WTC11 (cell line): ENCODE results near the gene RNF44. TPM values are rescaled to one million over a fixed set of nuclear protein-coding genes. Genes with fewer than 3 reads are reported as not detected.

Experiments used
- ATAC-seq: fragments of 200-7000 bp; cut with Tn5 transposase; 2 replicates; pipeline ENCODE4 v1.10.0; 2021; ENCODE audit warnings: mild to moderate bottlenecking, moderate library complexity
- CTCF ChIA-PET: fragments of 300-600 bp; sonication (Branson Sonifier 250); formaldehyde crosslinking; loops from one replicate; lab custom pipeline; 2021; ENCODE audit warnings: antibody characterized with exemption; lab: Charles Lee
- POLR2A ChIA-PET: fragments of 350-600 bp; sonication (Branson Sonifier 250); formaldehyde crosslinking; loops from one replicate; lab custom pipeline; 2021; ENCODE audit warnings: antibody characterized with exemption; lab: Charles Lee
- DNase-seq: peaks from one replicate; pipeline ENCODE4 v3.0.0; 2021; ENCODE audit warnings: low spot score
- H3K27ac Mint-ChIP-seq: 2 replicates; pipeline ENCODE4 v1.8.0; 2021; ENCODE audit warnings: mixed read lengths
- H3K27me3 Mint-ChIP-seq: 2 replicates; pipeline ENCODE4 v1.8.0; 2021; ENCODE audit warnings: low read depth, mild to moderate bottlenecking, moderate library complexity, mixed read lengths
- H3K36me3 Mint-ChIP-seq: 2 replicates; pipeline ENCODE4 v1.8.0; 2021; ENCODE audit warnings: mixed read lengths
- H3K4me1 Mint-ChIP-seq: 2 replicates; pipeline ENCODE4 v1.8.0; 2022; ENCODE audit warnings: mixed read lengths
- H3K4me3 Mint-ChIP-seq: 2 replicates; pipeline ENCODE4 v1.8.0; 2021; ENCODE audit warnings: mild to moderate bottlenecking, moderate library complexity, mixed read lengths
- H3K9me3 Mint-ChIP-seq: 2 replicates; pipeline ENCODE4 v1.8.0; 2021; ENCODE audit warnings: mixed read lengths
- ATF2 ChIP-seq: sonication (generic); formaldehyde crosslinking; IDR thresholded peaks from 2 replicates; pipeline ENCODE4 v1.8.1; 2022; ENCODE audit warnings: low read depth, missing genetic modification reagents, borderline replicate concordance
- ATF6 ChIP-seq: sonication (generic); formaldehyde crosslinking; IDR thresholded peaks from 2 replicates; pipeline ENCODE4 v1.8.1; 2023; ENCODE audit warnings: mild to moderate bottlenecking, missing genetic modification reagents
- CDX4 ChIP-seq: fragments of 250-450 bp; sonication (Bioruptor Pico); IDR thresholded peaks from 2 replicates; pipeline ENCODE4 v1.9.0; 2021; ENCODE audit warnings: moderate library complexity, mild to moderate bottlenecking, inconsistent platforms, borderline replicate concordance
- FOXP1 ChIP-seq: sonication (generic); formaldehyde crosslinking; IDR thresholded peaks from 2 replicates; pipeline ENCODE4 v1.8.0; 2022; ENCODE audit warnings: missing genetic modification reagents, mild to moderate bottlenecking, moderate library complexity, borderline replicate concordance
- HMGA2 ChIP-seq: fragments of 250-450 bp; sonication (Bioruptor Pico); IDR thresholded peaks from 2 replicates; pipeline ENCODE4 v1.4.0; 2021; ENCODE audit warnings: mild to moderate bottlenecking, moderate library complexity
- HMGXB4 ChIP-seq: sonication (generic); formaldehyde crosslinking; IDR thresholded peaks from 2 replicates; pipeline ENCODE4 v1.8.1; 2023; ENCODE audit warnings: mild to moderate bottlenecking, moderate library complexity, missing genetic modification reagents
- NR1H2 ChIP-seq: sonication (generic); formaldehyde crosslinking; IDR thresholded peaks from 2 replicates; pipeline ENCODE4 v1.9.0; 2021; ENCODE audit warnings: mild to moderate bottlenecking, moderate library complexity, missing genetic modification reagents
- RORB ChIP-seq: fragments of 250-450 bp; sonication (Bioruptor Pico); IDR thresholded peaks from 2 replicates; pipeline ENCODE4 v1.9.0; 2021; ENCODE audit warnings: mild to moderate bottlenecking
- SOX15 ChIP-seq: fragments of 250-450 bp; sonication (Bioruptor Pico); IDR thresholded peaks from 2 replicates; pipeline ENCODE4 v1.9.0; 2021; ENCODE audit warnings: mild to moderate bottlenecking
- STAT6 ChIP-seq: sonication (generic); formaldehyde crosslinking; conservative IDR thresholded peaks from 2 replicates; pipeline ENCODE4 v1.8.1; 2023; ENCODE audit warnings: mild to moderate bottlenecking, low read depth, missing genetic modification reagents, moderate library complexity
- TEAD1 ChIP-seq: sonication (generic); formaldehyde crosslinking; IDR thresholded peaks from 2 replicates; pipeline ENCODE4 v1.8.0; 2022; ENCODE audit warnings: mild to moderate bottlenecking, missing genetic modification reagents
- ZNF232 ChIP-seq: sonication (generic); formaldehyde crosslinking; IDR thresholded peaks from 2 replicates; pipeline ENCODE4 v1.8.0; 2022; ENCODE audit warnings: mild to moderate bottlenecking, missing genetic modification reagents
- ZNF532 ChIP-seq: fragments of 250-450 bp; sonication (Bioruptor Pico); IDR thresholded peaks from 2 replicates; pipeline ENCODE4 v1.9.0; 2021; ENCODE audit warnings: mild to moderate bottlenecking, borderline replicate concordance
- total RNA-seq: library from RNA; stranded (reverse); gene quantifications from 3 replicates; pipeline ENCODE4 v1.2.3, GENCODE V29; 2021

RNF44 gene
- total RNA-seq, 1 experiment from 2014 or later = 233 TPM

- ATAC-seq (no peak), DNase-seq (no peak)
- Mint-ChIP-seq H3K27me3 (no peaks in the 10 kb centered on the region), H3K9me3 (no peaks in the 10 kb centered on the region), H3K36me3 (peaks cover 45% of the 10 kb centered on the region), H3K27ac (peak overlapping the region; percentile 1; the same call in 1 of the 2 replicates), H3K4me3 (no peak overlapping the region), H3K4me1 (no peaks in the 10 kb centered on the region)
- POLR2A ChIA-PET = no interaction called here
- CTCF ChIA-PET = no interaction called here
- no peak for TF ChIP-seq ATF6 (CRISPR knock-in tag)
- no peak for TF ChIP-seq FOXP1 (CRISPR knock-in tag)
- no peak for TF ChIP-seq TEAD1 (CRISPR knock-in tag)
- TF ChIP-seq CDX4 (CRISPR knock-in tag) = no peak
- TF ChIP-seq ZNF532 (CRISPR knock-in tag) = no peak
These were observed 29.3 kb downstream of the RNF44 start for GRCh38 chr5:176507911-176508310.

- no peak for ATAC-seq
- Mint-ChIP-seq H3K4me3 (no peak overlapping the region), H3K9me3 (no peaks in the 10 kb centered on the region), H3K36me3 (peaks cover 69% of the 10 kb centered on the region), H3K4me1 (no peaks in the 10 kb centered on the region), H3K27me3 (no peaks in the 10 kb centered on the region), H3K27ac (no peak overlapping the region)
- TF ChIP-seq STAT6 (CRISPR knock-in tag) = no peak
- no peak for TF ChIP-seq HMGXB4 (CRISPR knock-in tag)
- no peak for TF ChIP-seq SOX15 (CRISPR knock-in tag)
- TF ChIP-seq ZNF232 = no peak
- TF ChIP-seq HMGA2 = no peak
- no peak for TF ChIP-seq ATF2 (CRISPR knock-in tag)
- no peak for TF ChIP-seq NR1H2 (CRISPR knock-in tag)
- no peak for TF ChIP-seq RORB (CRISPR knock-in tag)
- ChIA-PET POLR2A (no interaction called here), CTCF (no interaction called here)
- DNase-seq = no peak
These were observed 33.7 kb downstream of the RNF44 start for GRCh38 chr5:176503496-176503895.
